Testis (tissue), 3 donors: Measurements from ENCODE around the gene P2RX1. TPM values are rescaled to one million over a fixed set of nuclear protein-coding genes. Genes with fewer than 3 reads are reported as not detected.

Experiments used
- DNase-seq: peaks from one replicate; pipeline ENCODE4 v3.0.0-alpha.2; 2019
- H3K27ac ChIP-seq, 2 donors: fragments of 200-600 bp; sonication (generic); one replicate each; pipeline ENCODE4 v1.5.1; 2019
- H3K27me3 ChIP-seq: fragments of 200-600 bp; sonication (generic); one replicate; pipeline ENCODE4 v1.5.1; 2019
- H3K36me3 ChIP-seq: fragments of 200-600 bp; sonication (generic); one replicate; pipeline ENCODE4 v1.5.1; 2017; ENCODE audit warnings: low read depth; ENCODE audit errors: missing control alignments
- H3K4me1 ChIP-seq: fragments of 200-600 bp; sonication (generic); one replicate; pipeline ENCODE4 v1.5.1; 2019
- H3K4me3 ChIP-seq, 2 donors: fragments of 200-600 bp; sonication (generic); one replicate each; pipeline ENCODE4 v1.5.1; 2017 to 2019
- H3K9me3 ChIP-seq: fragments of 200-600 bp; sonication (generic); one replicate; pipeline ENCODE4 v1.5.1; 2017
- POLR2A ChIP-seq: fragments of 450-650 bp; IDR thresholded peaks from one replicate; pipeline ENCODE4 v1.6.1; 2017; ENCODE audit warnings: antibody characterized with exemption, mild to moderate bottlenecking, moderate library complexity
- WGBS, 2 donors: methylation state at CpG; one replicate each; pipeline ENCODE4 v1.1.5; 2018; 5-methylcytosine and 5-hydroxymethylcytosine counted together
- intact Hi-C: fragments of 100-400 bp; cut with DNase I; formaldehyde crosslinking; loops from one replicate; pipeline ENCODE4 v1.15.1; 2023; ENCODE audit warnings: low total_unique reads
- polyA plus RNA-seq: library from polyadenylated mRNA; stranded (reverse); fragments of 350-450 nt; fragmentation: Illumina TruSeq; extraction: RNeasy Lipid Tissue Mini Kit (QIAGEN cat#74804); gene quantifications from one replicate; pipeline ENCODE4 v1.2.3, GENCODE V29; 2014; ENCODE audit warnings: low read depth, low replicate concordance; ENCODE audit not compliant: insufficient read depth
- total RNA-seq, 2 donors: library from RNA; depleted of rRNA; stranded (reverse); fragments of >200 nt; gene quantifications; one replicate each; pipeline ENCODE4 v1.2.3, GENCODE V29; 2016
- TF ChIP-seq, protein P1 (sequence below), 3 experiments: fragments of 450-650 bp in 2 of 3; fragments of 200-600 bp in 1 of 3; sonication (generic) in 1 of 3; IDR thresholded peaks; one replicate each; pipeline ENCODE4 v1.5.1; 2016 to 2019; ENCODE audit warnings: antibody characterized with exemption in 3 of 3, mild to moderate bottlenecking in 2 of 3, moderate library complexity in 1 of 3

The P2RX1 gene
- total and polyA plus RNA-seq, 3 donors from 2014 or later = 2.5 to 15.2 (median 5.0) TPM

GRCh38 chr17:3962965-3963236 is 46.6 kb upstream of the P2RX1 start:
- Histone ChIP-seq H3K27me3 (no peaks in the 10 kb centered on the region), H3K36me3 (no peaks in the 10 kb centered on the region), H3K4me3 (no peak overlapping the region), H3K4me1 (peaks cover 36% of the 10 kb centered on the region), H3K27ac (no peak overlapping the region), H3K9me3 (no peaks in the 10 kb centered on the region)
- no peak for DNase-seq
- TF ChIP-seq POLR2A = no peak
- TF ChIP-seq, protein P1, sequence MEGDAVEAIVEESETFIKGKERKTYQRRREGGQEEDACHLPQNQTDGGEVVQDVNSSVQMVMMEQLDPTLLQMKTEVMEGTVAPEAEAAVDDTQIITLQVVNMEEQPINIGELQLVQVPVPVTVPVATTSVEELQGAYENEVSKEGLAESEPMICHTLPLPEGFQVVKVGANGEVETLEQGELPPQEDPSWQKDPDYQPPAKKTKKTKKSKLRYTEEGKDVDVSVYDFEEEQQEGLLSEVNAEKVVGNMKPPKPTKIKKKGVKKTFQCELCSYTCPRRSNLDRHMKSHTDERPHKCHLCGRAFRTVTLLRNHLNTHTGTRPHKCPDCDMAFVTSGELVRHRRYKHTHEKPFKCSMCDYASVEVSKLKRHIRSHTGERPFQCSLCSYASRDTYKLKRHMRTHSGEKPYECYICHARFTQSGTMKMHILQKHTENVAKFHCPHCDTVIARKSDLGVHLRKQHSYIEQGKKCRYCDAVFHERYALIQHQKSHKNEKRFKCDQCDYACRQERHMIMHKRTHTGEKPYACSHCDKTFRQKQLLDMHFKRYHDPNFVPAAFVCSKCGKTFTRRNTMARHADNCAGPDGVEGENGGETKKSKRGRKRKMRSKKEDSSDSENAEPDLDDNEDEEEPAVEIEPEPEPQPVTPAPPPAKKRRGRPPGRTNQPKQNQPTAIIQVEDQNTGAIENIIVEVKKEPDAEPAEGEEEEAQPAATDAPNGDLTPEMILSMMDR (IDR thresholded peaks at IDR 0.05) = no peak
- intact Hi-C loops = no loop called here

GRCh38 chr17:3962217-3962964 is 46.1 kb upstream of the P2RX1 start:
- H3K27ac ChIP-seq = no peak overlapping the region

GRCh38 chr17:3961564-3962047 is 45.3 kb upstream of the P2RX1 start:
- H3K4me1 ChIP-seq = peaks cover 36% of the 10 kb centered on the region
- intact Hi-C loops = no loop called here
- no peak for DNase-seq
- H3K27ac ChIP-seq = no peak overlapping the region
- no peaks in the 10 kb centered on the region for H3K36me3 ChIP-seq
- WGBS, 2 donors = 60% methylated on average over 5 of the region's 5 CpGs; no CpG with 5 or more reads in 1 of the 2 donors
- H3K27me3 ChIP-seq = no peaks in the 10 kb centered on the region
- TF ChIP-seq POLR2A = no peak
- TF ChIP-seq, protein P1 (IDR thresholded peaks at IDR 0.05) = no peak
- no peak overlapping the region for H3K4me3 ChIP-seq
- no peaks in the 10 kb centered on the region for H3K9me3 ChIP-seq

More at GRCh38 chr17:3962217-3962964, 46.1 kb upstream of the P2RX1 start:
- Histone ChIP-seq H3K27me3 (no peaks in the 10 kb centered on the region), H3K4me1 (peaks cover 36% of the 10 kb centered on the region), H3K9me3 (no peaks in the 10 kb centered on the region), H3K36me3 (no peaks in the 10 kb centered on the region), H3K4me3 (no peak overlapping the region)
- intact Hi-C loops = no loop called here
- no peak for DNase-seq
- WGBS, 2 donors = 33 to 37% methylated on average over 11 of the region's 11 CpGs
- TF ChIP-seq POLR2A = no peak
- TF ChIP-seq, protein P1 (IDR thresholded peaks at IDR 0.05) = no peak

DNA sequence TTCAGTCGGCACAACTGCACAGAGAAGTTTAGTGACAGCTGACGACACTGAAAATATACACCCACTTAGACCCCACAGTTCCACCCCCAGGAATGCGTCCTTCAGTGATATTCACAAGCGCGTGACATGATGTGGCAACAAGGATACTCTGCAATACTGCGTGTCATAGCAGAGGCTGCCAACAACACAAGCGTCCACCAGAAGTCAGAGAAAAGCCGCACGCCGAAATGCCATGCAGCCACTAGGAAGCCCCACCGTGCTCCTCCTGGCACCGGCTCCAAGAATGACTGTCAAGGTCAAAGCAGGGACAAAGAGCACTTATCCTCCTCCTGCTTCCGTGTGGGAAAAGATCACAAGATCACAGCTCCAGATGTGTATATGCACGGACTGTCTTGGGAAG is 44.5 kb upstream of the P2RX1 start:
- Histone ChIP-seq H3K27me3 (no peaks in the 10 kb centered on the region), H3K4me1 (peaks cover 36% of the 10 kb centered on the region), H3K36me3 (no peaks in the 10 kb centered on the region), H3K9me3 (no peaks in the 10 kb centered on the region), H3K4me3 (no peak overlapping the region), H3K27ac (no peak overlapping the region)
- TF ChIP-seq, protein P1 (IDR thresholded peaks at IDR 0.05) = no peak
- no peak for TF ChIP-seq POLR2A
- WGBS, 2 donors = 38 to 45% methylated on average over 8 to 14 of the region's 14 CpGs
- intact Hi-C loops = no loop called here
- peak; percentile 80 for DNase-seq
